K562 (cell line): ENCODE measurements around the gene GALNT17. TPM values are rescaled to one million over a fixed set of nuclear protein-coding genes. Genes with fewer than 3 reads are reported as not detected.

Experiments
- ATAC-seq: fragments of 200-7000 bp; cut with Tn5 transposase; 3 replicates; pipeline ENCODE4 v1.9.1; 2020; ENCODE audit warnings: moderate library complexity
- BruUV-seq: library from RNA; stranded (reverse); fragments of 400-500 nt; replicated peaks from 2 replicates; lab custom pipeline; 2021; lab: Mats Ljungman, UMichigan
- CTCF ChIA-PET: fragments of 300-600 bp; formaldehyde crosslinking; extraction: SDS; loops from one replicate; lab custom pipeline; 2021; ENCODE audit warnings: low intra/inter-chr PET ratio; lab: Yijun Ruan, JAX
- POLR2A ChIA-PET: fragments of 300-600, 350-650 bp; sonication (Branson Sonifier 250); formaldehyde crosslinking; extraction: SDS; loops from one replicate; lab custom pipeline; 2021; ENCODE audit warnings: antibody characterized with exemption, inconsistent platforms; lab: Yijun Ruan, JAX
- DNase-seq, 4 experiments: peaks; one replicate each; pipeline versions ENCODE4 v3.0.0 to v3.0.0-alpha.2; 2011 to 2018; ENCODE audit warnings: low spot score in 3 of 4, mixed read lengths in 3 of 4; ENCODE audit errors: extremely low read depth in 1 of 4
- FAIRE-seq: peaks from 2 replicates; lab custom pipeline; 2011; peaks lifted over from hg19 to GRCh38; lab: Jason Lieb, UNC
- H2AFZ ChIP-seq: 2 replicates; pipeline ENCODE4 v1.6.0; 2011; ENCODE audit warnings: low read depth, low read length, control low read depth, inconsistent platforms
- H3K27ac ChIP-seq: fragments of 200-600 bp; 3 replicates; pipeline ENCODE4 v1.8.0; 2011; ENCODE audit warnings: low read depth, mild to moderate bottlenecking, control low read depth, inconsistent platforms, low read length, moderate library complexity, mixed read lengths; ENCODE audit errors: extremely low read depth
- H3K27me3 ChIP-seq, 2 experiments: fragments of 300-600 bp in 1 of 2; 2 replicates in 1 of 2; 3 replicates in 1 of 2; pipeline versions ENCODE4 v1.6.0 to v1.8.0; 2011; ENCODE audit warnings: inconsistent platforms in 2 of 2, low read length in 2 of 2, mild to moderate bottlenecking in 1 of 2, mixed read lengths in 1 of 2, moderate library complexity in 1 of 2; ENCODE audit not compliant: control insufficient read depth in 2 of 2, insufficient read depth in 2 of 2
- H3K36me3 ChIP-seq: fragments of 300-600 bp; 3 replicates; pipeline ENCODE4 v1.8.0; 2011; ENCODE audit warnings: mild to moderate bottlenecking, low read length, inconsistent platforms; ENCODE audit not compliant: control insufficient read depth, insufficient read depth
- H3K4me1 ChIP-seq, 2 experiments: fragments of 200-600 bp in 1 of 2; replicated peaks in 1 of 2; 2 replicates in 1 of 2; 3 replicates in 1 of 2; pipeline versions ENCODE4 v1.5.1 to v1.8.0; 2011; ENCODE audit warnings: inconsistent platforms in 2 of 2, low read length in 2 of 2, mild to moderate bottlenecking in 1 of 2, mixed read lengths in 1 of 2, moderate library complexity in 1 of 2; ENCODE audit not compliant: control insufficient read depth in 2 of 2, insufficient read depth in 2 of 2
- H3K4me2 ChIP-seq: 2 replicates; pipeline ENCODE4 v1.6.1; 2011; ENCODE audit warnings: low read length, control low read depth, inconsistent platforms, mixed read lengths; ENCODE audit not compliant: insufficient read depth
- H3K4me3 ChIP-seq: fragments of 200-600 bp; sonication (generic), shearing (Covaris generic); 2 replicates; pipeline ENCODE4 v1.5.1; 2016; ENCODE audit warnings: control low read depth, inconsistent platforms
- H3K79me2 ChIP-seq: fragments of 200-600 bp; 3 replicates; pipeline ENCODE4 v1.8.0; 2011; ENCODE audit warnings: low read length, inconsistent platforms; ENCODE audit not compliant: control insufficient read depth, insufficient read depth
- H3K9ac ChIP-seq, 2 experiments: 2 replicates each; pipeline versions ENCODE4 v1.6.0 to v1.6.1; 2011; ENCODE audit warnings: low read depth in 2 of 2, low read length in 2 of 2, control low read depth in 1 of 2, inconsistent platforms in 1 of 2, mild to moderate bottlenecking in 1 of 2, mixed read lengths in 1 of 2; ENCODE audit not compliant: insufficient read depth in 1 of 2
- H3K9me1 ChIP-seq: one replicate; pipeline ENCODE4 v1.6.0; 2011; ENCODE audit warnings: inconsistent platforms, mild to moderate bottlenecking, low read length, moderate library complexity; ENCODE audit not compliant: control insufficient read depth, insufficient read depth
- H3K9me3 ChIP-seq: replicated peaks from 2 replicates; pipeline ENCODE4 v1.5.1; 2011; ENCODE audit warnings: low read depth, low read length, inconsistent platforms; ENCODE audit not compliant: control insufficient read depth, insufficient read depth
- H4K20me1 ChIP-seq: replicated peaks from 2 replicates; pipeline ENCODE4 v1.6.1; 2011; ENCODE audit warnings: low read length, inconsistent platforms, mixed read lengths; ENCODE audit not compliant: control insufficient read depth, insufficient read depth
- ARID3B ChIP-seq: fragments of 250-450 bp; sonication (Bioruptor Pico); IDR thresholded peaks from 2 replicates; pipeline ENCODE4 v1.4.0; 2020; ENCODE audit warnings: borderline replicate concordance
- GABPB2 ChIP-seq: fragments of 250-450 bp; sonication (Bioruptor Pico); conservative IDR thresholded peaks from 2 replicates; pipeline ENCODE4 v1.5.1; 2021; ENCODE audit warnings: mild to moderate bottlenecking
- GTF2E2 ChIP-seq: fragments of 200-800 bp; sonication (Bioruptor generic); IDR thresholded peaks from 2 replicates; pipeline ENCODE4 v1.6.1; 2016; ENCODE audit warnings: missing genetic modification characterization, missing compliant biosample characterization
- HMBOX1 ChIP-seq: sonication (generic); IDR thresholded peaks from 2 replicates; pipeline ENCODE4 v1.6.1; 2016
- MXD1 ChIP-seq: fragments of 250-450 bp; sonication (Bioruptor Pico); IDR thresholded peaks from 2 replicates; pipeline ENCODE4 v1.8.0; 2021; ENCODE audit warnings: borderline replicate concordance, mild to moderate bottlenecking, moderate library complexity; ENCODE audit not compliant: poor library complexity, severe bottlenecking
- RAD21 ChIP-seq, 2 experiments: fragments of 250-450 bp in 1 of 2; fragments of 450-650 bp in 1 of 2; sonication (Bioruptor Pico) in 1 of 2; formaldehyde crosslinking in 1 of 2; IDR thresholded peaks in 1 of 2; conservative IDR thresholded peaks in 1 of 2; 2 replicates each; pipeline versions ENCODE4 v1.4.0 to v1.8.0; 2020 to 2022; ENCODE audit warnings: mild to moderate bottlenecking in 2 of 2, moderate library complexity in 1 of 2
- SAP30 ChIP-seq: fragments of 200-600 bp; sonication (generic); IDR thresholded peaks from 2 replicates; pipeline ENCODE4 v1.6.1; 2012; ENCODE audit warnings: borderline replicate concordance, low read depth, mild to moderate bottlenecking, moderate library complexity, low read length, control low read depth, inconsistent platforms; ENCODE audit not compliant: insufficient read depth, poor library complexity, severe bottlenecking
- SNAPC5 ChIP-seq: fragments of 250-450 bp; sonication (Bioruptor Pico); IDR thresholded peaks from 2 replicates; pipeline ENCODE4 v1.8.0; 2021; ENCODE audit warnings: moderate library complexity, mild to moderate bottlenecking, inconsistent platforms
- TRIM25 ChIP-seq: fragments of 450-650 bp; IDR thresholded peaks from 2 replicates; pipeline ENCODE4 v1.7.0; 2016; ENCODE audit warnings: borderline replicate concordance
- ZNF280A ChIP-seq: fragments of 450-650 bp; IDR thresholded peaks from 2 replicates; pipeline ENCODE4 v1.6.1; 2018; ENCODE audit warnings: mild to moderate bottlenecking, low read depth; ENCODE audit not compliant: partially characterized antibody
- ZNF696 ChIP-seq: fragments of 250-450 bp; sonication (Bioruptor Pico); conservative IDR thresholded peaks from 2 replicates; pipeline ENCODE4 v1.4.0; 2020; ENCODE audit warnings: mild to moderate bottlenecking, moderate library complexity
- in situ Hi-C: fragments of 300-500 bp; cut with MboI; formaldehyde crosslinking; loops from 4 replicates; pipeline ENCODE4 v1.15.0; 2018; ENCODE audit warnings: inconsistent platforms, mixed read lengths
- intact Hi-C: fragments of 100-400 bp; cut with micrococcal nuclease; formaldehyde crosslinking; loops from 2 replicates; pipeline ENCODE4 v1.14.2; 2022
- polyA plus RNA-seq, 8 experiments: library from polyadenylated mRNA; depleted of rRNA in 4 of 8; stranded (reverse) in 5 of 8; unstranded in 3 of 8; fragments of >200 nt; fragmentation: Nextera tagmentation in 2 of 8; fragmentation: Illumina TruSeq in 1 of 8; extraction: Ambion mirVana in 2 of 8; extraction: Trizol in 1 of 8; gene quantifications; 2 replicates each; pipeline versions ENCODE4 v1.2.1 to v1.2.3, GENCODE V29; 2011 to 2014; ENCODE audit warnings: inconsistent platforms in 1 of 8, missing spikeins in 1 of 8
- total RNA-seq, 7 experiments: library from RNA; depleted of rRNA in 6 of 7; stranded (reverse); fragments of >200 nt in 6 of 7; fragmentation: Illumina TruSeq in 2 of 7; extraction: Trizol in 2 of 7; gene quantifications; 2 replicates each; pipeline versions ENCODE4 v1.2.1 to v1.2.3, GENCODE V29; 2011 to 2021; ENCODE audit warnings: low replicate concordance in 1 of 7

Gene GALNT17
- total and polyA plus RNA-seq, 9 of the 15 experiments (the other 6 are each of a cell fraction or from before 2014, with no cell fraction given) = not detected

GRCh38 chr7:71459132-71459531 is 327.2 kb downstream of the GALNT17 start:
- no peak overlapping the region for H3K4me3 ChIP-seq
- FAIRE-seq = no peak
- DNase-seq = no peak
- ChIA-PET POLR2A (no interaction called here), CTCF (no interaction called here)
- no peaks in the 10 kb centered on the region for H3K9me1 ChIP-seq
- H3K79me2 ChIP-seq = no peaks in the 10 kb centered on the region
- no peak for ATAC-seq
- in situ Hi-C loops = no loop called here
- TF ChIP-seq HMBOX1 (no peak), MXD1 (CRISPR knock-in tag) (no peak), GABPB2 (no peak), SAP30 (no peak), ARID3B (no peak), RAD21 (CRISPR knock-in tag; conservative IDR thresholded peaks at IDR 0.05 in 1 of 2, IDR thresholded peaks at IDR 0.05 in 1 of 2) (no peak), ZNF280A (no peak), TRIM25 (no peak), ZNF696 (CRISPR knock-in tag) (no peak), SNAPC5 (CRISPR knock-in tag) (no peak), GTF2E2 (tag) (no peak)
- H4K20me1 ChIP-seq = no peaks in the 10 kb centered on the region
- H3K27ac ChIP-seq = no peak overlapping the region
- H3K4me1 ChIP-seq = no peaks in the 10 kb centered on the region
- no peak overlapping the region for H3K4me2 ChIP-seq
- H3K36me3 ChIP-seq = no peaks in the 10 kb centered on the region
- intact Hi-C loops = no loop called here
- no TSS peak for BruUV-seq
- no peak overlapping the region for H2AFZ ChIP-seq
- no peak overlapping the region for H3K9ac ChIP-seq
- no peaks in the 10 kb centered on the region for H3K9me3 ChIP-seq
- H3K27me3 ChIP-seq = peaks cover 0 to 14% of the 10 kb centered on the region in 2 experiments; a peak in 2 of 5 replicates
